GM20000 (cell line): ENCODE measurements around the gene DBH.

Experiments used
- DNase-seq: peaks from one replicate; pipeline ENCODE4 v3.0.0; 2012; ENCODE audit warnings: low spot score
- CTCF ChIP-seq: IDR thresholded peaks from 2 replicates; pipeline ENCODE4 v1.5.1; 2012; ENCODE audit warnings: mild to moderate bottlenecking, control low read depth; ENCODE audit errors: extremely low read depth, missing control alignments

The DBH gene

GRCh38 chr9:133692364-133692985, 56.3 kb downstream of the DBH start:
- no peak for TF ChIP-seq CTCF
- no peak for DNase-seq

GRCh38 chr9:133693116-133693515, 57.0 kb downstream of the DBH start:
- no peak for DNase-seq
- TF ChIP-seq CTCF: no peak

- no peak for DNase-seq
- TF ChIP-seq CTCF: no peak
Measured at GRCh38 chr9:133693703-133694529, 57.8 kb downstream of the DBH start.

- TF ChIP-seq CTCF: no peak
- no peak for DNase-seq
Measured at GRCh38 chr9:133694686-133695085, 58.5 kb downstream of the DBH start.

GRCh38 chr9:133696071-133696472, 59.9 kb downstream of the DBH start:
- DNase-seq: no peak
- TF ChIP-seq CTCF: no peak

- DNase-seq: no peak
- no peak for TF ChIP-seq CTCF
Measured at GRCh38 chr9:133699546-133699945, 63.4 kb downstream of the DBH start.

- no peak for DNase-seq
- no peak for TF ChIP-seq CTCF
Measured at GRCh38 chr9:133700819-133701320, 64.7 kb downstream of the DBH start.
